NCI-H2171 treated with DMSO at 0.1 percent for 48 hours (cell line): ENCODE results near the gene IL16.
A peak's percentile ranks its signal among the peaks of the same experiment; 100 is the strongest.
"Not testable (repeated sequence)": the region's sequence is repeated elsewhere in the genome, so short reads cannot be mapped to it uniquely, and the experiment has no call there.

ENCODE experiments used
- DNase-seq: peaks from one replicate; lab custom pipeline; 2025; lab: John Stamatoyannopoulos, UW

The IL16 gene

DNA sequence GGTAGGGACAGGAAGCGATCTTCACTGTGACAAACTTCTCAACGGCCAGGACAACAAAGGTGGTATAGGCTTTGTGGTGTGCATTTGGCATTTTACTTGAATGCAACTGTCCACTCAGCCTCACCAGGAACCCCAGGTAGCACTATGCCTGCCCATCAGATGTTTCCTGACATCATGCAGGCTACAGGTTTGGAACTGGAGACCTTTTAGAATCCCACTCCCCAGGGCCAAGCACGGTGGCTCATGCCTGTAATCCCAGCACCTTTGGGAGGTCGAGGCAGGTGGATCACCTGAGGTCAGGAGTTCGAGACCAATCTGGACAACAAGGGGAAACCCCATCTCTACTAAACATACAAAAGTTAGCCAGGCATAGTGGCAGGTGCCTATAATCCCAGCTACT is 117.7 kb downstream of the IL16 start:
- DNase-seq, result no peak

GRCh38 chr15:81315452-81316175 is 118.9 kb downstream of the IL16 start:
- no peak for DNase-seq

- DNase-seq, result no peak
Observed at GRCh38 chr15:81316267-81316666, 119.6 kb downstream of the IL16 start.

- DNase-seq, result no peak
Observed at GRCh38 chr15:81317642-81318017, 121.0 kb downstream of the IL16 start.

DNA sequence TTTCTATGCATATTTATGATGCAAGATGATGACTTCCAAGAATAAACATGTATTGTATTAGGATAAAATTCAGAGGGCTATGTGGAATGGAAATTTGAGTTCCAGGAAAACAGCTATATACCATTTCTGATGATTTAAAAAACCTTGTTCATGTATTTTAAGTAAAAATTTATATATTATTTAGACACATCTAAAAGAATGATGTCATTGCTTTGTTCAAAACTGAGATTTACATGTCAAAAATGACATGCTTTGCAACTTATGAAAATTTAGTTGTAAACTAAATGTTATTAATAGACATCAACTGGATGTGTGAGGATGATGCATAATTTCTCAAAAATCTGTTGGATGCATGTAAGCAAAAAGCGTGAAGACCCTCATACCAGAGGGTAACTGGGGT is 125.0 kb downstream of the IL16 start:
- DNase-seq, result no peak

DNA sequence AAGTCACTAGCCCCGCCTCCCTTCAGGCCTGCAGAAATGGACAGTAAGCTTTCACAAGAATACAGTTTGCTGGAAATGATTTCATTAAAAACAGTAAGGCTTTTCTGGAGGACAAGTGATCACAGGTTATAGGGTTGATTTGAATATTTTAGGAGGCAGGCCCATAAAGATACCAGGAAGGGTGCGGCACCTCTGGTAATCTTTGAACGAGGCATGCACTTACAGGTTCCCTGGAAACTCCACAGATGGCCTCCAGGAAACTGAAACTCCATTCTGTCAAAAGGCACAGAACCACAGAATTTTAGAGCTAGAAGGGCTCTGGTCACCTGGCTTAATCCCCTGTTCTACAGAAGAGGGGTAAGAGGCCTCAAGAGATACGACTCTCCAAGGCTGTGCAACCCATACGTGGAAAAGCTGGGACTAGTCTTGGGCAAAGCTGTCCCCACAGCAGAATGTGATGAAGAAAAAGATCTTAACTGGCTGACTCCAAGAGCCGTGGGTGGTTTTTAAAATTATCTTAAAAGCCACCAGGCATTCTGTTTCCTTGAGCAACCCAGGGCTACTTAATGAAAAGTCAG is 126.1 kb downstream of the IL16 start:
- no peak for DNase-seq

- DNase-seq, result peak; percentile 41
Observed at GRCh38 chr15:81323559-81323943, 126.9 kb downstream of the IL16 start.

DNA sequence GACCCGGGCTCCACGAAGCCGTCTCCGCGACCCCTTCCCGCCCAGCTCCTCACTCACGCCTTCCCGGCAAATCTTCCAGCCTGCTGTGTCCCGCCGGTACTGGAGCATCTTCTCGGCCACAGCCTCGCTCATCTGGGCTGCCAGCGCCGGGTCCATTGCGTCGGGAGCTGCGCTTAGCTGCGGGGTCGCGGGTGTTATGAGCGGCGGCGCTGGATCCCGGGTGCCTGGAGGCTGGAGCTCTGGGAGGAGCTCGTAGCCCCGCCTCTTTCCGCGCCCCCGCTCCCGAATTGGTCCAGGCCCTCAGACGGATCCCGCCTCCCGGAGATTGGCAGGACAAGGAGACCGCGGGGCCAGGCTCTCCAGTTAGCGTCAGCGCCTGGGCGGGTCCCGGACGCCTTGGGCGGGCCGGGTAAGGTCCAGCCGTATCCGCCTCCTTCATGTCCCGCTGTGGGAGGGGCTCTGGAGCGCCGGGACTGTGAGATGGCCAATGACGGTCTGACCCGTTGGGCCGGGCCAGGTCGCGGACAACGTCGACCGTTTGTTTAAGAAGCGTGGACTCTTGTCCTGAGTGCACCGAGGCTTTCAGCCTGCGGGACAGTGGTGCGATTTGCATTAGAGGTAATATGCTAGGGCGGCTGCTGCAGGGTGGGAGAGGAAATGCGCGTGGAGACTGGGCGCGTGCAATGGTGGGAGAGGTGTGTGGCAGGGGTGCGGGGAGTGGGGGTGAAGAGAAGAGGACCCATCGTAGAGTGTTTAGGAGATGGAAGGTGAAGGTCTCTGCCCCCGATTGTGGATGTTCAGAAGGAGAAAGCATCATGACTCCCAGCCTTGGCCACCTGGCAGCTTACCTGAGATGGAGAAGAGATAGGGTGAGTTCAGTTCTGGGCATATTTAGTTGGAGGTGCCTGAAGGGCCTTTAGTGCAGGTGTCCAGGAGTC is 127.5 kb downstream of the IL16 start, which contains the start of gene STARD5:
TSS of gene STARD5 (minus strand) at position 198 of the 938 bp plus-strand sequence. CDS start at position 156, 42 bp downstream.
- DNase-seq, result peak; percentile 95

- DNase-seq, result no peak
Observed at GRCh38 chr15:81326466-81327212, 130.0 kb downstream of the IL16 start.

DNA sequence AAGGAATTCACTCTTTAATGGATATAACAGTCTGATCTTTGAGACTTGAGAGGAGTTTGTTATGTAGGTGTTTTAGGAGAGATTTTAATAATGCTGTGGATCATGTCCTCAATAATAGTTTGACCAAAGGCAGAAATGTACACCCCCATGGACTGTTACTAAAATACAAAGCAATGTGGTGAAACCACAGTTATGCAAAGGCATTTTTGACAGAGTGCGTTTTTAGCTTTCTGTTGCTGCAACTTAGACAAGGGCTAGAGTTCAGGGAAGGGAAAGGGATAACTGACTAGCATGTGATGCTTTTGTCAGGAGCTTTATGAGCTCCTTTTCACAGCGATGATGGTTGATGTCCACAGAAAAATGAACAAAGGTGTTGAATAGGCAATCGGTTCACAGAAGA is 130.8 kb downstream of the IL16 start:
- DNase-seq, result no peak

GRCh38 chr15:81329446-81329845 is 132.8 kb downstream of the IL16 start:
- DNase-seq, result no peak

- DNase-seq, result no peak
Observed at GRCh38 chr15:81330366-81331090, 133.8 kb downstream of the IL16 start.

- not testable (repeated sequence) for DNase-seq
Observed at GRCh38 chr15:81331141-81331540, 134.5 kb downstream of the IL16 start.

DNA sequence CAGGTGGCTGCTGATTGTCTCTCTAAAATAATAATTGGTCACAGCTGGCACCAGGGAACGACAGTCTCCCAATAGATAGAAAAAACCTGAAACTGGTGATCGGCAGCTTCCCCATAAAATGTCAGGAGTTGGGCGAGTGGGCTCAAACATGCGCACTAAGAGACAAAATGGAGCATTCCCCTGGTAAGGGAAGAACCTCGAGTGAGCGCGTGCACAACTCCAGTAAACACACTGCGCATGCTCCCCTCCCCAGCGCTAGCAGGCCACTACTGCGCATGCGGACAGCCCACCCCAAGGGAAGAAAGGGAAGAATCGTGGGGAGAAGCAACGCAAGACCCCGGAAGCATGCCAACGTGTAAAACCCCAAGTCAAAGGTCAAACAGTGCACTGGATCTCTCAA is 134.9 kb downstream of the IL16 start:
- no peak for DNase-seq

DNA sequence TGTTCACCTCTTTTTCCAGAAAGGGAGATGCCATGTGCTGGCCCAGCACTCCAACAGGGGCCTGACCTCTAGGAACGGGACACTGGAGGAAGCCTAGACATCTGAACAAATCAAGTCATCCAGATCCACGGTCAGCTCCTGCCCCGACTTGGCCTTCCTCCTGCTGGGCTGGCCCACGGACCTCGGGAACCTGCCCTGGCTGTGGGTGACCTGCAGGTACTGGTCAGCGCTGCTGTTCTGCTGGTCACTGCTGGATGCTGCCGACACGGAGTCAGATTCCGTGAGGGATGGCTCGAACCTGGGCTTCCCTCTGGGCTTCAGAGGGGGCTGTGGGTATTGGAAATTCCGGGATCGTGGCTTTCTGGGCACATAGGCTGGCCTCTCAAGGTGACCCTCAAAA is 135.6 kb downstream of the IL16 start:
- DNase-seq, result no peak

DNA sequence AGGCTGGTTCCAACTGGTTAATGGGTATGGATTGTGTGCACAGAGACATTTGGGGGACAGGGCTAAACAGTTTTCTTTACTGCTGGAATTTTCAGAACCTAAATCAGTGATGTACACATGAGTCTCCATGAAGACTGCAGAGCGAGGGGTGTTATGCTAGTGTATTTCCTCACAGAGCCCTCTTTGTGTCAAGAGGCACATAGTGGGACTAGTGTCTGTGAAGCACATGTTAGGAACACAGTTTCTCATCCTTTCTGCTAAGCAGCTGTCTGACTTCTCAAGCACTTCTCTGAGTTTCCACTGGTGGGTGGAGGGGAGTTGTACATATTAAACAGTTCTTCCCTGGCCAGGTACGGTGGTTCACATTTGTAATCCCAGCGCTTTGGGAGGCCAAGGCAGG is 136.7 kb downstream of the IL16 start:
- DNase-seq, result no peak

DNA sequence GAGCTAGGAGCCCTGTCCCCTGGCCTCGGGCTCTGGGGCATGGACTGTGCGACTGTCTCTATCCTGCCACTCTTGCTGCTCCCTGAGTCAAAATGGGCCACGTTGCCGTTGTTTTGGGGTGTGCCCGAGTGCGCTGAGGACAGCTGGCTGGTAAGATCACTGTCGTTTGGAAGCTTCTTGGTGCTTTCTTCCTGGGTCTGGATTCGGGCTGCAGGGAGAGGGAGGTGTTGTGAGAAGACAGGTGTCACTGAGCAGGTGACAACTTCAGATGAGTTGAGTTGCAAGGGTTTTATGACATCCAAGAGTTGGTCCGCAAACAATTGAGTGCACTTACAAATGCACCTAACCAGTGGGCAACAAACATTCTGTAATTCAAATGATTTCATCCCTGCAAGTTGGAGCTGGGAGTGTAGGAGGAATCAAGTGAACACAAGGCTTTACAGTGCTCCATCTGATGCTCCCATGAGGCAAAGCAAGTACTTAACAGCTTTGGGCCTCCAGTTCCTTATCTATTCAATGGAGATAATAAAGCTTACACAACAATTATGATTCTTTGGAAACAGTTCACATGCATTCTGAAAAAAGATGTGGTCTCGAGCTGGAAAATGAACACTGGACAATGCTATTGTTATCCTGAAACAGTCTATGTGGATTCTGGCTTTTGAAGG is 138.2 kb downstream of the IL16 start:
- DNase-seq, result no peak

DNA sequence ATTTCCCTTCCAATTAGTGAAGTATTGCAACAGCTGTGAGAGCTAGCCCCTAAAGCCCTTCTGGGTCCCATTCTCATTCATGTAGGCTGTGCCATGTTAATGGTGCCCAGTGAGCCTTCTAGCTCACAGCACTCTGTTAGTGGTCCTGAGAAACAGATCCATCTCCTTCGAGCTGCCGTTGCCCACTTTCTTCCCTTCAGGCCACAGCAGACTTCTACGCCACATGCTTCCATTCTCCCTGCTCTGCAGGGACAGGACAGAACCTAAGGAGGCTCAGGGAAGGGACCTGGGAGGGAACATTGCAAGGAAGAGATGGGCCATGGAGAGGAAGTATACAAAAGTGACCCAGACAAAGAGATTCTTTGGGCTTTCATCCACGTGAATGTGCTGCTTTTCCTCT is 139.0 kb downstream of the IL16 start:
- no peak for DNase-seq

DNA sequence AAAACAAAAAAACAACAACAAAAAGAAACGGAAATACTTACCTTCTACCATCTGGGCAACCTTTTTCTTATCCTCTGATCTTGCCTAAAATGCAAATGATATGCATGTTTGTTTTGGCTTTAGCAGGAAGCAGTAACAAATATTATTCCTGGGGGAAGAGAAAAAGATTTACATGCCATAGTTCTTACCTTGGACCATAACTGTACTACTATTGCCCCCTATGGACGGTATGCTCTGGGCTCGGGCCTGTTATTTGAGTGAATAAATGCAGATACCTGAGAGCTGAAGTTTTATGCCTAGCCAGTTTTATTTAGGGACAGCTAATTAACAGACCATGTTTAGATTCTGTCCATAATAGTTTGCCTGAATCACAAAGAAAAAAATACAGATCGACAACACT is 139.9 kb downstream of the IL16 start:
- DNase-seq, result no peak

- DNase-seq, result no peak
Observed at GRCh38 chr15:81337241-81337640, 140.6 kb downstream of the IL16 start.

DNA sequence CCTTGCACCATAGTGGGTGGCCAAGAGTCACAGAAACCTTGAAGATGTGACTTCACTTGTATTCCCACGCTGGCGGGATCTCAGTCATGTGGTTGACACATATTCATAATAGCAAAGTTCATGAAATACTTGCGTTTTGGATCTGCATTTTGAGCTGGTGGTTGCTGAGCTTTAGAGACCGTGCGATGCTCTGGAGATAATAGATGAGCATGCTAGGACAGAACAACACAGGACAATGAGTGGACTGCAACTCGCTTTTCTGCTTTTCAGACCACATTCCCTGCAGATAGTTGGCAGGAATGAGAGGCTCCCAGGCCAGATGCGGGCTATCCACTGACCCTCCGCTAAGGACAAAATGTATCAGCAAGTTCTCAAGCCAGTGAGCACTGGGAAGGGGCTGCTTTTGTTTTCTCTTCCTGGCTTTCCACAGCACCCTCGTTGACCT is 141.1 kb downstream of the IL16 start:
- DNase-seq, result no peak
